NCI-H774 (cell line): Measurements from ENCODE around the gene RFC5.
"Not testable (repeated sequence)": the region's sequence is repeated elsewhere in the genome, so short reads cannot be mapped to it uniquely, and the experiment has no call there.

Experiments
- DNase-seq: peaks from one replicate; lab custom pipeline; 2025; lab: John Stamatoyannopoulos, UW

RFC5 gene

GRCh38 chr12:118015306-118015705, 1.2 kb upstream of the RFC5 start:
- no peak for DNase-seq

- no peak for DNase-seq
Observed at GRCh38 chr12:118015944-118016343, 559 bp upstream of the RFC5 start.

- DNase-seq = no peak
Observed at GRCh38 chr12:118017926-118018325, 1.4 kb downstream of the RFC5 start.

GRCh38 chr12:118020036-118020435, 3.5 kb downstream of the RFC5 start:
- no peak for DNase-seq

GRCh38 chr12:118022097-118022727, 5.7 kb downstream of the RFC5 start:
- DNase-seq = not testable (repeated sequence)

GRCh38 chr12:118022728-118023109, 6.2 kb downstream of the RFC5 start:
- DNase-seq = no peak

GRCh38 chr12:118023301-118023860, 6.9 kb downstream of the RFC5 start:
- DNase-seq = no peak

- DNase-seq = no peak
Observed at GRCh38 chr12:118025168-118025567, 8.7 kb downstream of the RFC5 start.

- no peak for DNase-seq
Observed at GRCh38 chr12:118029166-118029565, 12.7 kb downstream of the RFC5 start.

- no peak for DNase-seq
Observed at GRCh38 chr12:118032188-118032587, 15.7 kb downstream of the RFC5 start.

GRCh38 chr12:118033323-118033722, 16.8 kb downstream of the RFC5 start:
- no peak for DNase-seq

GRCh38 chr12:118033902-118034301, 17.4 kb downstream of the RFC5 start:
- no peak for DNase-seq

GRCh38 chr12:118034429-118035189, 18.1 kb downstream of the RFC5 start:
- peak; percentile 10 for DNase-seq

GRCh38 chr12:118035190-118036041, 18.9 kb downstream of the RFC5 start:
- no peak for DNase-seq

GRCh38 chr12:118036672-118037411, 20.3 kb downstream of the RFC5 start:
- DNase-seq = no peak

- DNase-seq = peak; percentile 65
Observed at GRCh38 chr12:118038137-118038536, 21.6 kb downstream of the RFC5 start.

- DNase-seq = no peak
Observed at GRCh38 chr12:118042091-118042490, 25.6 kb downstream of the RFC5 start.

GRCh38 chr12:118044075-118044474, 27.6 kb downstream of the RFC5 start:
- no peak for DNase-seq

GRCh38 chr12:118044577-118044976, 28.1 kb downstream of the RFC5 start:
- no peak for DNase-seq

GRCh38 chr12:118046430-118046829, 29.9 kb downstream of the RFC5 start:
- DNase-seq = no peak

GRCh38 chr12:118050972-118051910, 34.7 kb downstream of the RFC5 start:
- DNase-seq = no peak
